HG02798 (cell line): Measurements from ENCODE around the gene FRS3.
"Not testable (repeated sequence)": the region's sequence is repeated elsewhere in the genome, so short reads cannot be mapped to it uniquely, and the experiment has no call there.

Source experiments
- ATAC-seq: cut with Tn5 transposase; IDR thresholded peaks from one replicate; pipeline ENCODE4 v1.9.1; 2021; ENCODE audit warnings: mild to moderate bottlenecking; ENCODE audit not compliant: unreplicated experiment, poor library complexity

FRS3 gene

GRCh38 chr6:41771058-41771983 is 8.4 kb downstream of the FRS3 start:
- no peak for ATAC-seq

GRCh38 chr6:41770381-41771057 is 9.2 kb downstream of the FRS3 start:
- ATAC-seq: no peak

- no peak for ATAC-seq
Observed at GRCh38 chr6:41769376-41769775, 10.3 kb downstream of the FRS3 start.

DNA sequence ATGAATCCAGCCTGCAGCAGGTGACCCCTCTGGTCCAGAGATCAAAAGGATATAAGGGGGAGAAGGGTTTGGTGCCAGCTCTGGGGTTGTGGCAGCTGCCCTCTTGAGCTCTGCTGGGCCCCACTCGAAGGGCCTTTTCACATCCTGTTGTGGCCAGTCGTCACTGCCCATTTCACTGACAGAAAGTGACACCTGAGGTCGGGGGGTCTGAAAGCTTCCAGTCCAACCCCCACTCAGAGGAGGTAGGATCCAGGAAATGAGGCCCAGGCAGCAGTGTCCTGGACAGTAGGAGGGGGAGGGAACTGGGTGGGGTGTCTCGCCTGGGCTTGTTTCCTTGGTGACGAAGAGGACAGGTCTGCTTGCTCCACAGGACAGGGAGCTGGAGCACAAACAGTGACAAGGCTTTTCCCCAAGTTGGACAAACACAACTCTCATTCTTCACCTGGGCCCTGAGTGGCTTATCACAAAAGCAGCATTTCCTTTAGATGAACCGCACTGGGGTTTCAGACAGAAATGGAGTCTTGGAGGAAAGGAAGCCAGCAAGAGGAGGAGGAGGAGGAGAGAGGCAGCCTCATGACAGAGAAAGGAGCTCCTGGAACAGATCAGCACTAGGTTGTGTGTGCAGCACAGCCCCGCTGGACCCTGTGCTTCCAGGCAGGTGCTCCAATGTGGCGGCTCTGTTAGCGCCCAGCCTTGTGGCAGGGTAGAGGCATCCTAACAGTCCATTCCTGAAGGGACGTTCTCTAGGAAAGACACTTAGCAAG is 11.0 kb downstream of the FRS3 start:
- ATAC-seq: no peak

GRCh38 chr6:41767112-41767833 is 12.4 kb downstream of the FRS3 start:
- ATAC-seq: no peak

DNA sequence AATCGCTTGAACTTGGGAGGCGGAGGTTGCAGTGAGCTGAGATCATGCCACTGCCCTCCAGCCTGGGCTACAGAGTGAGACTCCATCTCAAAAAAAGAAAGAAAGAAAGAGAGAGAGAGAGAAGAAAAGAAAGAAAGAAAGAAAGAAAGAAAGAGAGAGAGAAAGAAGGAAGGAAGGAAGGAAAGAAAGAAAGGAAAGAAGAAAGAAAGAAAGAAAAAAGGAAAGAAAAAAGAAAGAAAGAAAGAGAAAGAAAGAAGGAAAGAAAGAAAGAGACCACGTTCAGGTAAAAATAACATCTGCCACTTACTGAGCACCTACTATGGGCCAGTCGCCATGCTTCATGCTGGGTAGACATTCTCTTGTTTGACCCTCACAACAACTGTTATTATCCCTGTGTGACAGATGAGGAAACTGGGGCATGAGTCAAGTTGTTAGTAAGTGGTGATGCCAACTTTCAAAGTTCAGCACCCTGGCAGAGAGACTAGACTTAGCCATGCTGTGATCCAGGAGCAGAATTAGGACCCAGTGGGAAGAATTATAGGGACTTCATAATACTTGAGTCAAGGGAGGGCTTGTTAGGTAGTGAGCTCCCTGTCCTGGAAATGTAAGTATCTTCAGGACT is 13.5 kb downstream of the FRS3 start:
- ATAC-seq: not testable (repeated sequence)

DNA sequence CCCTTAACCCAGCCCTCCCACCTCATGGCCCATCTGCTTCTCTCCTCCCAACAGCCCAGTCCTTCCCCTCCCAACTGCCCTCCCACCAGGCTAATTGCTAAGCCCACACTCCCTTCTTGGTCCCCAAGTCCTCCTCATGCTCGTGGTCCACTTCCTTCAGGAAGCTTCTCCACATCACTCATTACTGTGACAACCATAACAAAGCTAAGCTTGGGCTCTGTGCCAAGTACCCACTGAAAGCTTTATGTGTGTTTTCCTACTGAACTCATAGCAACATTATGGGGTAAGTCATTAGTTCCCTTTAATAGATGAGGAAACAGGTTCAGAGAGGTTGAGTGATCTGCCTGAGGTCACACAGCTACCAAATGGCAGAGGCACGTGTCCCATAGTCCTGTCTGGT is 16.2 kb downstream of the FRS3 start:
- ATAC-seq: no peak

DNA sequence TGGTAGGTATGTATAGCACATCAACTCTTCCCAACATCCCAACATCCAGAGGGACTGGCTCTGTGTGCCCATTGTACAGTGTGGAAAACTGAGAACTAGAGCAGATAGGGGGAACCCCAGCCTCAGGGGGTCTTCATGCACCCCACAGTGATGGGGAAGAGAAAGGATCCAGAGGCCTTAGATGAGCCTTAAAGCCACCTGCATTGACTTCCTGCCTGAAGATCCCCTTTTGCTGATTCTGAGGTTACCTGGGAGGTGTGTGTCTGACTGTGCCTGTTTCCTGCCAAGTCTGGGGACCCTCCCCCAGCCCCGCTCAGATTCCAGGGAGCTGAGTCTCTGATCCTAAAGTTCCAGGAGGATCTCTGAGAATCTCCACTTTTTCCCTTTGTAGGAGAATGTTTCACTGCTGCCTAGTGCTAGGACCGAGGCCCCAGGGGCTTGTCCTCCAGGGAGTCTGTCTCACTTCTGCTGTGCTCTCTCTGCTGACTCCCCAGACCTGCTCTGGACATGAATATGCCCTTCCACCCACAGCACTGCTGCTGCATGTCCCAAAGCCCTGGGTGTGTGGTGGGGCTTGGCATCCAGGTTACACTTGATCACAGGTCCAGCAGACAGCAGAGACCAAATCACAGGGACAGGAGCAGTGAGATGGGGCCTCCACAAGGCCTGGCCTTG is 19.7 kb downstream of the FRS3 start:
- no peak for ATAC-seq

DNA sequence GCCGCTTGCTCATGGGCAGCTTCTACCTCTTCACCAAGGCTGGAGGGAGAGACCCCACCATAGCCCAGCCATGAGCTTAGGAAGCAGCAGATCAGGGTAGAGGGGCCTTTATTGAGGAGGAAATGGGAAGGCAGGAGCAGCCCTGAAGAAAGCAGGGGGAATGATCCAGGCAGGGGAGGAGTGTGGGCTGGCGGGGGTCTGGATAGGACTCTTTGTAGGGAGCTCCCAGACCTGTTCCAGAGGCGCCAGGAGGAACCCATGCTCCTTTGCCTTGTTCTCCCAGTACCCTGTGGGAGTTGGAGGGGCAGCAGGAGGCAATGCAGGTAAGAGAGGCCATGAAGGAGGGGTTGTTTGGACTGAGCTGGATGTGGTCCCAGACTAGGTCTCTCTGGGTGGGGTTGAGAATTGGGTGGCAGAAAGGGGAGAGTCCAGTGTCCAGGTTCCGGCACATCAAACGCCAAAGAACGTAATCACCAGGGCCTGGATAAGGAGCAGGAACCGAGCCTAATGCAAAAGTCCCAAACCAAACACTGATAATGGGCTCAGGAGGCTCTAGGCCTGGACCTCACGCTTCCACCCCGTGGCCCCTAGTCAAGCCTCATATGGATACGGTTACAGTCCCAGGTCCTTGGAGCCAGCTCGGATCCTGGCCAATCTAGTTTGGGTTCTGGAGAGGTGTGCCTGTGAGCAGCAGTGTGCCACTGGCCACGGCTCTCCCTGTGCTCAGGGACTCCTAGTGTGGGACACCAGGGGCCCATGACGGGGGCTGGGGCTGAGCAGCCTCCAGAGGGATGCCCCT is 20.4 kb downstream of the FRS3 start:
- no peak for ATAC-seq

- no peak for ATAC-seq
Observed at GRCh38 chr6:41758641-41759035, 21.1 kb downstream of the FRS3 start.

DNA sequence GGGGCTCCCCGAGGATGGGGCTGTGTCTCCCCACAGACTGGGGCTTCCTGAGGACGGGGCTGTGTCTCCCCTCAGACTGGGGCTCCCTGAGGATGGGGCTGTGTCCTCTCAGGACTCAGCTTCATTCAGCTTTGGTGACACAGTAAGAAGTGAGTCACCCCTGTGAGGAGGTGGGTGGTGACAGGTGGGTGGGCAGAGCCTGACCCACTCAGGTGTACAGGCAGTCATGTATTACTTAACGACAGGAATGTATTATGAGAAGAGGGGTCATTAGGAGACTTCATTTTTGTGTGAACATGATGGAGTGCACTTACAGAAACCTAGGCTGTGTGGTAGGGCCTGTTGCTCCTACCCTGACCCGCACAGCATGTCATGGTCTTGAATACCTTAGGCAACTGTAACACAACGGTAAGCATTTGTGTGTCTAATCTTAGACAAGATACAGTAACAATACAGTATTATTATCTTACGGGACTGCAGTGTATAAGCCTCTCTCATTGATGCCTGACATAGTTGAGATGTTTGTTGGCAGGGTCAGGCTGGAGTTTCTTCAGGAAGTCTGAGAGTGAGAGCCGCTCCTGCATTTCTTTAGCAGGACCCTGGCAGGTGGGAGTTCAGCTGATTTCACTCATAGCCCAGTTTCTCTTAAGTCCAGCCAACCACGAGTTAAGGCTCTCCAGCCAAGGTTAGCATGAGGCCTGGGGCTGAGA is 21.6 kb downstream of the FRS3 start:
- ATAC-seq: no peak

GRCh38 chr6:41757271-41757670 is 22.4 kb downstream of the FRS3 start:
- no peak for ATAC-seq

GRCh38 chr6:41756354-41756753 is 23.3 kb downstream of the FRS3 start:
- ATAC-seq: no peak

- ATAC-seq: no peak
Observed at GRCh38 chr6:41755895-41756294, 23.8 kb downstream of the FRS3 start.

GRCh38 chr6:41750374-41750773 is 29.3 kb downstream of the FRS3 start:
- no peak for ATAC-seq

GRCh38 chr6:41748542-41748941 is 31.2 kb downstream of the FRS3 start:
- ATAC-seq: no peak

GRCh38 chr6:41748102-41748477 is 31.6 kb downstream of the FRS3 start:
- ATAC-seq: no peak
